ENCODE data around the gene CNPY1.

DNA sequence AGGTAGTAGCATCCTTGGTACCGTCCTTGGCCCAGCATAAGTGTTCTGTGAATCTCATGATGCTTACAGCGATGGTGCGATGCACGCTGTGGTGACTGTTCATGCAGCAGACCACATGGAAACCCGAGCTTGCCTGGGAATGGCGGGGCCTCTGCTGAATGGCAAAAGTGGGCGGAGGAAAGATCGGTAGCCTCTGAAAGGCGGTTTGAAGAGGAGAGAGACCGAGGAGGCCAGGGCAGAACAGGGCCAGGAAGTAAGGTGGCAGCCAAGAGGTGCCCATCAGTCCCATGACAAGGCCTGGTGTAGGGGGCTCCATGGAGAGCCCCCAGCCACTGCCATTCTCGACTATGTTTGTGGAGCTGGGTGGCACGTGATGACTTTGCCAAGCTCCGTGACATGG, 33.2 kb upstream of the CNPY1 start:
- TF ChIP-seq EZH2 (IDR thresholded peaks at IDR 0.05; ENCODE audit: low read depth, low read length, severe bottlenecking) (no peak), CTCF (IDR thresholded peaks at IDR 0.05; ENCODE audit: control extremely low read depth in 1 of 3, insufficient read depth in 1 of 3, low read depth in 1 of 3, low read length in 3 of 3) (no peak), POLR2A (IDR thresholded peaks at IDR 0.05; ENCODE audit: control extremely low read depth in 1 of 2, low read depth in 2 of 2, low read length in 2 of 2) (no peak), CHD7 (IDR thresholded peaks at IDR 0.05; ENCODE audit: insufficient replicate concordance, low read length) (no peak), TAF7 (optimal IDR thresholded peaks at IDR 0.05; ENCODE audit: borderline replicate concordance, low read depth, low read length) (no peak), CHD2 (IDR thresholded peaks at IDR 0.05; ENCODE audit: low read length) (no peak), RFX5 (IDR thresholded peaks at IDR 0.05; ENCODE audit: borderline replicate concordance, low read depth, low read length) (no peak), CREB1 (IDR thresholded peaks at IDR 0.05) (no peak), SIN3A (conservative IDR thresholded peaks at IDR 0.05 in 1 of 2, IDR thresholded peaks at IDR 0.05 in 1 of 2; ENCODE audit: low read depth in 1 of 2, low read length in 2 of 2) (no peak), MAX (IDR thresholded peaks at IDR 0.05) (no peak), POLR2AphosphoS5 (IDR thresholded peaks at IDR 0.05; ENCODE audit: low read depth, low read length) (no peak), SUZ12 (IDR thresholded peaks at IDR 0.05; ENCODE audit: low read length) (no peak), EP300 (IDR thresholded peaks at IDR 0.05; ENCODE audit: borderline replicate concordance in 1 of 2, low read depth in 2 of 2, low read length in 2 of 2) (no peak)

Data from H1 (cell line).